Stimulated activated CD4-positive, alpha-beta T cell treated with anti-CD3 and anti-CD28 coated beads, Interleukin-2, amount 100 ng/mL, for 24 hours (primary cell): Measurements from ENCODE around the gene APOBEC3B.
"Not testable (repeated sequence)": the region's sequence is repeated elsewhere in the genome, so short reads cannot be mapped to it uniquely, and the experiment has no call there.

Source experiments
- DNase-seq, 2 donors: peaks; one replicate each; pipeline ENCODE4 v3.0.0-alpha.2; 2020

APOBEC3B gene

DNA sequence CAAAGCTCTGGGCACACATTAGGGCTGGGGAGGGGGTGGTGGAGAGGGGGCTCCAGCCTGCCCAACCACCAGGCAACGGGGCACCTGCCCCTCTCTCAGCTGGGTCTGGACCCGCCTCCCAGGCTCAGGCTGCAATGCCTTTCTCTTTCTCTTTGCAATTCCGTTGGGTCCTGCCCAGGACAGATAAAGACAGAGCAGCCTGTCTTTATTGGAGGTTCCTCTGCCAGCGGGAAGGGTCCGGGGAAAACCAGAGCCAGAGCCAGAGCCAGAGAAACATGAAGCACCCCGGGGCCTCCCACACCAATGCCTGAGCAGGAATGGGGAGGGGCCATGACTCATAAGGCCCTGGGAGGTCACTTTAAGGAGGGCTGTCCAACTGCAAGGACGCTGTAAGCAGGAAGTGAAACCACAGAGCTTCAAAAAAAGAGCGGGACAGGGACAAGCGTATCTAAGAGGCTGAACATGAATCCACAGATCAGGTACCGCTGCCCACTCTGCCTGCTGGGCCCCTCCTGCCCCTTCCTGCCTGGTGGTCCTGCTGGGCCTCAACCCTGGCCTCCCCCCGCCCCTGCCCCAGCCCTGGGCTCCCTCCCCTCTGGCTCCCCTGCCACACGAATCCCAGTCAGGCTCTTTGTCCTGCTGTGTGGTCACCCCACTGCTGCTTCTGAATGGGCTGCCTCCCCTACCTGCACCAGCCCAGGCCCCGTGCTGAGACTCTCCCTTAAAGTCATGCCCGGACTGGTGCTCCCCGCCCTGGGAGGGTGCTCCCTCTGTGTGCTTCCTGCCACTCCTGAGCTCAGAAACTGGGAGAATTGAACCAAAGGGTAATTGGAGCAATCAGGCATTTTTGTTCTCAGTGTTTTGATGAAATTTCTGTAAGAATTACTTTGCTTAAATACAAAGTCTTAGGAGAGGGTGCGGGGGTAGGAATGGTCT lies at the start of gene APOBEC3B:
Gene APOBEC3B, plus strand, starts transcription at position 356 of the 936 bp plus-strand sequence. Its CDS starts 107 bp downstream, at position 463.
- DNase-seq, result peak; percentile 53 to 69

DNA sequence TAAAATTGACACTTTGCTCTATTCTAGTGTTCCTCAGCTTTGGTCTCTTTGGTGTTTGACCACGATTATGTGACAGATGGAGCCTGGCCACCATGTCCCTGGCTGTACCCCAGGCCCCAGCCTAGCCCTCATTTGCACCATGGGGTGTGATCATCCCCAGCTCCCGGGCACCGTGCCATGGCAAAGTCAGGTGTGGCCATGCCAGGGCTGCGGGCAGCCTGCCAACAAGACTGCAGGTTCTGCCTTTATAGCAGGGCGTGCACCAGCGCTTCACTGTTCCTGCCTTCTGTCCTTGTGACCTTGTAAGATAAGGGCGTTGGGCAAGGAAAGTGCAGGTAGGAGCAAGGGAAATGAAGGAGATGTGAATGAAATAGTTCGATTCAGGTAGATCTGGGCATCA lies 47.1 kb upstream of the APOBEC3B start:
- no peak for DNase-seq

DNA sequence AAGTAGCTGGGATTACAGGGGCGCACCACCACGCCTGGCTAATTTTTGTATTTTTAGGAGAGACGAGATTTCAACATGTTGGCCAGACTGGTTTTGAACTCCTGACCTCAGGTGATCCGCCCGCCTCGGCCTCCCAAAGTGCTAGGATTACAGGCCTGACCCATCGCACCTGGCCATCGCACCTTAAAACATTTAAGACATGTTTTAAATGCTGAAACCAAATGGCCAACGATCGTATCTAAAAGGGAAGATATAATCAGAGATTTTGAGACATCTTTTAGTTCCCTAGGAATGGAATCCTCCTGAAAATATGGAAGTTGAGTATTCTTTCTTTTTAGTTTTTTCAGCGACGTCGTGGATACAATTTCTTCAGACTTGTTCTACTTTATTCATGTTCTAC lies 46.5 kb upstream of the APOBEC3B start:
- no peak for DNase-seq

- no peak for DNase-seq
Observed at GRCh38 chr22:38936562-38936961, 45.6 kb upstream of the APOBEC3B start.

- DNase-seq, result no peak
Observed at GRCh38 chr22:38937036-38937435, 45.1 kb upstream of the APOBEC3B start.

DNA sequence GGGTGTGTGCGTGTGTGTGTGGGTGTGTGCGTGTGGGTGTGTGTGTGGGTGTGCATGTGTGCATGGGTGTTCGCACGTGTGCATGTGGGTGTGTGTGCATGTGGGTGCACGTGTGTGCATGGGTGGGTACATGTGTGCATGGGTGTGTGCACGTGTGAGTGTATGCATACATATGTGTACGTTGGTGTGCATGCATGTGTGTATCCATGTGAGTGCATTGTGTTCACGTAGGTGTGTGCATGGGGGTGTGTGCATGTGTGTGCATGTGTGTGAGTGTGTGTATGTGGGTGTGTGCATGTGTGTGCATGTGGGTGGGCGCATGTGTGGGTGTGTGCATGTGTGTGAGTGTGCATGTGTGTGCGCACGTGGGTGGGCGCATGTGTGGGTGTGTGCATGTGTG lies 44.6 kb upstream of the APOBEC3B start:
- no peak for DNase-seq

DNA sequence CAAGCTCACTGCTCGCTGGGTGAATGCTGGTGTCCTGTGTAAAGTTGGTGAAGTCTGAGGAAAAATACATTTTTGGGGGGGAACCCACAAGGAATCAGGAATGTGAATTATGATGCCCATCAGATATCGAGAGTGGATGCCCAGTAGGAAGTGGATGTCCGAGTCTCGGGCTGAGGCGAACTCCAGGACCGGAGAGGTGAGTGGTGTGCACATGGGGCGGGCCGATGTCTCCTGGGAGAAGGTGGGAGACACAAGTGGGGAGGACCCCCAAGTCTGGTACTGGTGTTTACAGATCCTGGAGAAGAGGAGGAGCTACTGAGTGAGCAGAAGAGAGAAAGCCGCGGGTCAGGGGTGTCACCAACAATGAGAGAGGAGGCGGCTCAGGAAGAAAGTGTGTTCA lies 43.9 kb upstream of the APOBEC3B start:
- no peak for DNase-seq

DNA sequence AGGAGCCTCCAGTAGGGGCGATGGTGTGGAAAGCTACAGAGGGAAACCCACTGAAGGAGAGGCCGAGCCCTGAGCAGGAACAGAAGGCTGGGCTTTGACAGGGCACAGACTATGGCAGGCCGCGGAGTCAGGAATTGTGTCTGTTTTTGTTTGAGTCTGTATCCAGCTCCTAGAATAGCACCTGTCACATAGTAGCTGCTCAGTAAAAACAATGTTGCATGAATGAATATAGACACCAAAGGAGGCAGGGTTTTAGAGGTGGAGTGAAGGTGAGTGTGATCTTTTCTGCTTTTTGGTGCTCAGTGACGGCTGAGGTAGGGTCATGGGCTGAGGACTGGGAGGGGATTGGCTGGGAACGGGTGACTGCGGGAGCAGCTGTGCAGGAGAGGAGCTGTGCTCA lies 43.2 kb upstream of the APOBEC3B start:
- DNase-seq, result no peak

- DNase-seq, result no peak
Observed at GRCh38 chr22:38940811-38941384, 41.2 kb upstream of the APOBEC3B start.

- DNase-seq, result peak; percentile 73 to 78
Observed at GRCh38 chr22:38941488-38941987, 40.6 kb upstream of the APOBEC3B start.

GRCh38 chr22:38942702-38943101 lies 39.4 kb upstream of the APOBEC3B start:
- no peak for DNase-seq

DNA sequence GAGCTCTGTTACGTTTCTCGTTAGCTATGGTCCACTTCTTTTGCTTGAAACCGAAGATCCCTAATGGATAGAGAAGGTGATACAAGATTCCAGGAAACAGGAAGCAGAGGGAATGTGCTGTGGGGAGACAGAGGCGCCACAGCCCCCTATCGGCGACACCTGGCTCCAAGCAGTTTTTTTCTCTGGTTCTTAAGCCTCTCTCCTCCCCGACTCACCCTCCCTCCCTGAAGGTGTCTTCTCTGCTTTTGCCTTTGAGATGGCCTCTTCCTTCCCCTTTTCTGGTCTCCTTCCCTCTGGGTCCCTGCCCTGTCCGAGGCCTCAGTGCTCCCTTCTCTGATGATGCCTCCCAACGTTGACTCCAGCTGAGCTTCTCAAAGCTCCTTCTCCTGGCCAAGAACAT lies 38.9 kb upstream of the APOBEC3B start:
- no peak for DNase-seq

GRCh38 chr22:38943882-38944281 lies 38.3 kb upstream of the APOBEC3B start:
- no peak for DNase-seq

DNA sequence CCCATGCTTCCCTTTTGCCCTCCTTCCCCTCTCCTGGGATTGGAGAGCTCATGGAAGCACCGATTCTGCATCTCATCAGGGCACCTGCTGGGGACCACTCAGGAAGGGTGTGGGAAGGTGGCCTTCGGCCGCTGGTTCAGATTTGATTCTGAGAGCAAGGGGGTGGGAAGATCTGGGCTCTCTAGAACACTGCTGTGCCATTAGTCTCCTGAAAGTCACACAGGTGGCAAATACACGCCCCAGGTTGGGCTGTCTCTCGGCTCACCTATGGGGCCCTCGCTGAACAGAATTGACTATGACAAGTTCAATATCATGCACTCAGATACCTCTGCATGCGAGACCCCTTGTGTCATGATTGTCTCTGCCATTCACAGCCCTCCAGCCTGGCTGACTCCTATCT lies 37.5 kb upstream of the APOBEC3B start:
- DNase-seq, result no peak

DNA sequence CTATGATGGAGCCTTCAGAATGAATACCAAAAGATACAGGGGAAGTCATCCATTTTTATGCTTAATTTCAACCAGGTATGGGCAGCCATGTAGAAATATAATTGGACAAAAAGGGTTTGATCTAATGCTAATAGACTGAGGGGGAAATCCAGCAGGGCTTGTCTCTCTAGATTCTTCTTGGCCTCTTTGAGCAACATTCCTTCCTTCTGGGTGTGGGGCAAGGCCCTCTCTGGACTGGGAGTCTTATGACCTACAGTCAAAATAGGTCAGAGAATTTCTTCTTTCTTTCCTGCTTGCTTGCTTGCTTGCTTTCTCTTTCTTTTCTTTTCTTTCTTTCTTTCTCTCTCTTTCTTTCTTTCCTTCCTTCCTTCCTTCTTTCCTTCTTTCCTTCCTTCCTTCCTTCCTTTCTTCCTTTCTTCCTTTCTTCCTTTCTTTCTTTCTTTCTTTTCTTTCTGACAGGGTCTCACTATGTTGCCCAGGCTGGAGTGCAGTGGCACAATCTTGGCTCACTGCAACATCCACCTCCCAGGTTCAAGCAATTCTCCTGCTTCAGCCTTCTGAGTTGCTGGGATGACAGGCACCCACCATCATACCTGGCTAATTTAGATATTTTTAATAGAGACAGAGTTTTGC lies 36.3 kb upstream of the APOBEC3B start:
- not testable (repeated sequence) for DNase-seq

GRCh38 chr22:38946771-38947170 lies 35.4 kb upstream of the APOBEC3B start:
- no peak for DNase-seq

- DNase-seq, result peak in 1 of 2 donors; percentile 39
Observed at GRCh38 chr22:38947321-38948140, 34.6 kb upstream of the APOBEC3B start.

GRCh38 chr22:38948181-38948940 lies 33.8 kb upstream of the APOBEC3B start:
- no peak for DNase-seq

GRCh38 chr22:38949889-38950405 lies 32.2 kb upstream of the APOBEC3B start:
- DNase-seq, result no peak

GRCh38 chr22:38950527-38951295 lies 31.4 kb upstream of the APOBEC3B start:
- DNase-seq, result no peak

DNA sequence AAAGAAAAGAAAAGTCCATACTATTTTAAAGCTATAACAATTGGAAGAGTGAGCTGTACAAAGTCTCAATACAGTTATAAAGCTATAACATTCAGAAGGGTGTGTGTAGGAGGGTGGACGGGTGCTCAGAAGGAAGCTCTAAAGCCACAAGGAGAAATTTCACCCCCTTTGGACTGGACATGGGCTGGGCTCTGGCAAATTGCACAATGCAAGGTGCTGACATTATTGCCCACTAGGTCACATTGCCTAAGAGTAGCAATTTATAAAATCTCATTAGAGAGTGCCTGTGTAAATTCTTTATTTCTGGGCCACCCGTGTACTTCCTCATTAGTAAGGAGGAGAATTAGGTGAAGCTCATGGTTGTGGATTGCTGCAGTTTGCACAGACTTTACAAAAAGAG lies 30.4 kb upstream of the APOBEC3B start:
- no peak for DNase-seq
